HG02970 (cell line): ENCODE measurements around the gene KCNC3.
"Not testable (repeated sequence)": the region's sequence is repeated elsewhere in the genome, so short reads cannot be mapped to it uniquely, and the experiment has no call there.

Experiments
- ATAC-seq: cut with Tn5 transposase; IDR thresholded peaks from one replicate; pipeline ENCODE4 v1.9.1; 2021; ENCODE audit warnings: mild to moderate bottlenecking, moderate library complexity, moderate number of reproducible peaks; ENCODE audit not compliant: unreplicated experiment, low FRiP score

KCNC3 gene

GRCh38 chr19:50356691-50357177 lies 27.6 kb upstream of the KCNC3 start:
- no peak for ATAC-seq

- ATAC-seq = not testable (repeated sequence)
Observed at GRCh38 chr19:50353487-50353880, 24.3 kb upstream of the KCNC3 start.

GRCh38 chr19:50352242-50352641 lies 23.1 kb upstream of the KCNC3 start:
- ATAC-seq = no peak

GRCh38 chr19:50349277-50350057 lies 20.3 kb upstream of the KCNC3 start:
- ATAC-seq = no peak

- ATAC-seq = not testable (repeated sequence)
Observed at GRCh38 chr19:50347089-50347581, 18.0 kb upstream of the KCNC3 start.

- no peak for ATAC-seq
Observed at GRCh38 chr19:50344661-50345318, 15.6 kb upstream of the KCNC3 start.

- ATAC-seq = no peak
Observed at GRCh38 chr19:50341091-50341564, 12.0 kb upstream of the KCNC3 start.

GRCh38 chr19:50340331-50340730 lies 11.2 kb upstream of the KCNC3 start:
- ATAC-seq = no peak

- ATAC-seq = not testable (repeated sequence)
Observed at GRCh38 chr19:50337031-50337430, 7.9 kb upstream of the KCNC3 start.

- ATAC-seq = no peak
Observed at GRCh38 chr19:50334741-50335421, 5.7 kb upstream of the KCNC3 start.

- ATAC-seq = peak; percentile 35
Observed at GRCh38 chr19:50333737-50334617, 4.8 kb upstream of the KCNC3 start.

GRCh38 chr19:50333235-50333736 lies 4.1 kb upstream of the KCNC3 start:
- ATAC-seq = peak; percentile 35

GRCh38 chr19:50332244-50333038 lies 3.3 kb upstream of the KCNC3 start:
- ATAC-seq = no peak

- no peak for ATAC-seq
Observed at GRCh38 chr19:50331994-50332243, 2.7 kb upstream of the KCNC3 start.

- no peak for ATAC-seq
Observed at GRCh38 chr19:50331221-50331993, 2.2 kb upstream of the KCNC3 start.

GRCh38 chr19:50330365-50331078 lies 1.3 kb upstream of the KCNC3 start:
- no peak for ATAC-seq

GRCh38 chr19:50329926-50330294 lies 733 bp upstream of the KCNC3 start:
- ATAC-seq = not testable (repeated sequence)

GRCh38 chr19:50328873-50329145 lies 368 bp downstream of the KCNC3 start:
- peak; percentile 19 for ATAC-seq
